DND-41 (cell line): ENCODE results near the gene MBLAC2.

Source experiments
- EZH2 ChIP-seq: IDR thresholded peaks from 3 replicates; pipeline ENCODE4 v1.6.1; 2012; ENCODE audit warnings: borderline replicate concordance, low read depth, mild to moderate bottlenecking, moderate library complexity, low read length, inconsistent platforms; ENCODE audit not compliant: severe bottlenecking
- TF ChIP-seq, protein P1 (sequence below): IDR thresholded peaks from 2 replicates; pipeline ENCODE4 v1.5.1; 2012; ENCODE audit warnings: borderline replicate concordance, low read length, moderate library complexity, mild to moderate bottlenecking; ENCODE audit not compliant: poor library complexity, severe bottlenecking; ENCODE audit errors: extremely low read depth

DNA sequence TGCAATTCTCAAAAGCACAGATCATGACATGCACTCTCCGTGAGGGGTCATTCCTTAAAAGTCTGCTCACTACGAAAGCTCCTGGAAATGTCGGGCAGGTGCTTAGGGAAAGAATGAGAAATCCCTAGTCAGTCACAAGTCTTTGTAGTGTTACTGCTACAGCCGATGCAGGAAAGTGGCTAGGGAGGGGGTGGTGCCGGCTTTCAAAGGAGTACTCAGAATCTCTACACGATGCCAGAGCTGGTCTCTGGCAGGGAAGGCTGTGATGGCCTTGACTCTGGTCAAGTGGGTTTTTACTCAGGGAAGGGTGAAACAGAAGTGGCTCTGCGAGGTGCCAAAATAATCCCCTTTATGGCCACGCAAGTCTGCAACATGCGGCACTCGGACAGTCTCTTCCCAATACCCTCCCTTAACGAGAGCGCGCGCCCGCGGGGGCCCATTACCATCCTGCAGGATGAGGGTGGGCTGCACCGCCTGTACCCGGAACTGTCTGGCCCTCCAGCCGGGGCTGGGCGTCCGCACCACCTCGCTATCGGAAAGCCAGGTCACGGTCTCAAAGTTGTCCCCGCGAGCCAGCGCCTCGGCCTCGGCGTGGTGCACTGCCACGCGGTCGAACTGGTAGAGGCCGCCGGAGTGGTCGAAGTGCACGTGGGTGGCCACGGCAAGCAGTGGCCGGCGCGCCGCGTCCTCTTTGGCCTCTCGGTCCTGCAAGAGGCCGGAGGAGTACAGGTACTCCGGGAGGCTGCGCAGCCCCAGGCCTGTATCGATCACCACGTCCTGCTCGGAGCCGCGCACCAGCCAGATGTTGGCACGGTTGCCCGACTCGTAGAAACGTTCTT lies 956 bp downstream of the MBLAC2 start:
- TF ChIP-seq, protein P1, sequence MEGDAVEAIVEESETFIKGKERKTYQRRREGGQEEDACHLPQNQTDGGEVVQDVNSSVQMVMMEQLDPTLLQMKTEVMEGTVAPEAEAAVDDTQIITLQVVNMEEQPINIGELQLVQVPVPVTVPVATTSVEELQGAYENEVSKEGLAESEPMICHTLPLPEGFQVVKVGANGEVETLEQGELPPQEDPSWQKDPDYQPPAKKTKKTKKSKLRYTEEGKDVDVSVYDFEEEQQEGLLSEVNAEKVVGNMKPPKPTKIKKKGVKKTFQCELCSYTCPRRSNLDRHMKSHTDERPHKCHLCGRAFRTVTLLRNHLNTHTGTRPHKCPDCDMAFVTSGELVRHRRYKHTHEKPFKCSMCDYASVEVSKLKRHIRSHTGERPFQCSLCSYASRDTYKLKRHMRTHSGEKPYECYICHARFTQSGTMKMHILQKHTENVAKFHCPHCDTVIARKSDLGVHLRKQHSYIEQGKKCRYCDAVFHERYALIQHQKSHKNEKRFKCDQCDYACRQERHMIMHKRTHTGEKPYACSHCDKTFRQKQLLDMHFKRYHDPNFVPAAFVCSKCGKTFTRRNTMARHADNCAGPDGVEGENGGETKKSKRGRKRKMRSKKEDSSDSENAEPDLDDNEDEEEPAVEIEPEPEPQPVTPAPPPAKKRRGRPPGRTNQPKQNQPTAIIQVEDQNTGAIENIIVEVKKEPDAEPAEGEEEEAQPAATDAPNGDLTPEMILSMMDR: no peak
- no peak for TF ChIP-seq EZH2
